COLO668 (cell line): Measurements from ENCODE around the gene OOEP.

Source experiments
- DNase-seq: peaks from one replicate; lab custom pipeline; 2025; ENCODE audit not compliant: unreplicated experiment; lab: John Stamatoyannopoulos, UW

Gene OOEP

DNA sequence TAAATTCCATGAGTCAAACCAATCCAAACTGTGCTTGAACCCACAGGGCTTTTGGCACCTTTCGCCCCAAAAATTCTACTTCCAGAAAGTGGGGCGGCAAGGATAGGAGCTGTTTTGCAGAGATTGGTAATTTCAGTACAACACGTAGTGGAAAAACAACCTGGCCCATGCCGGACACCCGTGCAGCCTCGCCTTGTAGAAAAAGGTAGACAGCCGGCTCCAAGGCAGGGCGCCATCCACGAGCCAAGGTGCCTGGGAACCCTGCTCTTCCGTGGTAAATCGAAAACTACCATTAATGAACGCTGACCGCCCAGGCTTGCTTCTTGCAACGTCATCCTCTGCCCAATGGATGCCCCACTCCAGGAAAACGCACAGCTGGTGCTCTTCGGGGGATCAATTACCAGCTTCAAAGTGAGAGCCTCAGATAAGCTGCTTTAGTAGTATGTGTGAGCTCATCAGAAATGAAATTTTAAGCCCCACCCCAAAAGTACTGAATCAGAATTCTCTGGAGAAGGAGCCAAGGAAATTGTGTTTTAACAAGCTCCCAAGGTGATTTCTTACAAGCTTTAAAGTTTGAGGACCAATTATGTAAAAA, 1.8 kb downstream of the OOEP start:
- no peak for DNase-seq

DNA sequence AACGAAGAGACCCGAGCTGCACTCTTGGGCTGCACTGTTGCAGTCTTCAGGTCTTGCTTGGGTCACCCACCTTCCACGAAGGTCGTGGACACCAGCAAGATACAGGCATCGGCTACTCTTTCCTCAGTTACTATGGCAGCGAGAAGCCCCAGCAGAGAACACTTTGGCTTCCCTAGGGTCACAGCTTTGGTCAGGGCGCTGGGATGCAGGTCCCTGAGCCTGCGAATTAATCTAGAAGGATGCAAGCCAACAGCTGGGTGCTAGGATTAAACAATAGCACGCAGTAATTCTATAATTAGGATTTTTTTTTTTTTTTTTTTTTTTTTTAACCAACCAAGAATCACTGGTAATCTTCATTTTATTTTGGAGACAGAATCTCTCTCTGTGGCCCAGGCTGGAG, 5.1 kb downstream of the OOEP start:
- no peak for DNase-seq

DNA sequence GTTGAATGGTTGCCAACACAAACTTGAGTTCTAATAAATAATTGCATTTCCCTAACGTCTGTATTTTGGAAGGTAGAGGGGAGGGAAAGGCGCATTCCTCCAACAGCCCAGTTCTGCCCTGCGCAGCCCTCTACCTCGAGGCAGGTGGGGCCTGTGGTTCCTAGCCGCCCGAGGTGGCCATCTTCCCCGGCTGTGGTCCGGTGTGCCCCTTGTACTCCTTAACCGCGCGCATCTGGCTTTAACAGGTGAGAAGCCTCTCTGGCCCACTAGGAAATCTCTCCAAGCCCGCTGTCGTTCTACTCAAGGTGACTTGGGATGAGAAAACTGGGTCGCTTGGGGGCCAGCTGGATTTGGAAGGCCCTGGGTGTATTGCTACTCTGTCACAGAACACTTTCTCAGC, 5.6 kb downstream of the OOEP start:
- DNase-seq = no peak

DNA sequence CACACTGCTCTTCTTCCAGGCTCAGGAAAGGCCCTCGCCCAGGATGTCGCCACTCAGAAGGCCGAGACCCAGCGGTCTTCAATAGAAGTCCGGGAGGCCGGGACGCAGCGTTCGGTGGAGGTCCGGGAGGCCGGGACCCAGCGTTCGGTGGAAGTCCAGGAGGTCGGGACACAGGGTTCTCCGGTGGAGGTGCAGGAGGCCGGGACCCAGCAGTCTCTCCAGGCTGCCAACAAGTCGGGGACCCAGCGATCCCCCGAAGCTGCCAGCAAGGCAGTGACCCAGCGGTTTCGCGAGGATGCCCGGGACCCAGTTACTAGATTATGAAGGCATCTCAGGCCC, 6.2 kb downstream of the OOEP start:
- DNase-seq = no peak

DNA sequence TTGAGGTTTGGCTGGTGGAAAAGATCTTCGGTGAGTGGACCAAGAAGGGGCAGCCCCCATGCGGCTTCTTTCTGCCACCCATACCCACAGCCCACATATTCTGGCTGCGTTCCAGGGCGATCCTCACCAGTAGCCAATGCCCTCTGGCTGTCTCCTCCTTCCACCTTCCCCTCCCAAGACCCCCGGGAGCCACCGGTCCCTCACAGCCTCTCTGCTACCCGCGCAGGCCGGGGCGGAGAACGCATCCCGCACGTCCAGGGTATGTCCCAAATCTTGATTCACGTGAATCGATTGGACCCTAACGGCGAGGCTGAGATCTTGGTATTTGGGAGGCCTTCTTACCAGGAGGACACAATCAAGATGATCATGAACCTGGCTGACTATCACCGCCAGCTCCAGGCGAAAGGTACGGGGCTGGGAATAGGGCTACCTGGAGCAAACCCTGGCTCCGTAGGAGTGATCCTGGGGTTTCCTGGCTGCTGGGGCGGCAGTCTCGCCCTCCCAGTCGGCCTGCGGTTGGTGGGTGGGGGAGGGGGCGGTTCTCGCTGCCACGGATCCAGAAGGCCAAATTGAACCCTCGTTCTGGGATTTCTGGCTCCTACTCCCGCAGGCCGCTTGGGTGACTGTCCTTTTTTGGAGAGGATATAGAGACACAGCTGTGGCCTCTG, 6.7 kb downstream of the OOEP start:
- DNase-seq = no peak

DNA sequence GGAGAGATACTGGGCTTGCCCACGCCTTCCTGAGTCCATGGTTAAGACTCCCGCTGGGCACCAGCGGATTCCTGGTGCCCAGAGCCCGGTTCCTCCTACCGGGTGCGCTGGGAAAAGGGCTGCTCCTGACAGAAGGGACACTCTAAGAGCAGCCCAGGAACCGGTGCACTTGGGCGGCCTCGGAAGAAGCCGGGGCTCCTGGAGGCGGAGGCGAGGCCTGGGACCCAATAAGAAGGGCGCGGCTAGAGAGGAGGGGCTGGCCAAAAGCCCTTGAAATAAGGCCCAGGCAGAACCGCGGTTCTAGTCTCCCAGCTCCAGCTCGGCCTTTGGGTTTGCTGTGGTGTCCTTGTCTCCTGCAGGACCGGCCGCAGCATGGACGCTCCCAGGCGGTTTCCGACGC, 7.3 kb downstream of the OOEP start, which contains the start of gene KHDC3L:
KHDC3L (plus strand) TSS at position 301 of the 400 bp plus-strand sequence; CDS start at position 373, 72 bp downstream.
- no peak for DNase-seq

DNA sequence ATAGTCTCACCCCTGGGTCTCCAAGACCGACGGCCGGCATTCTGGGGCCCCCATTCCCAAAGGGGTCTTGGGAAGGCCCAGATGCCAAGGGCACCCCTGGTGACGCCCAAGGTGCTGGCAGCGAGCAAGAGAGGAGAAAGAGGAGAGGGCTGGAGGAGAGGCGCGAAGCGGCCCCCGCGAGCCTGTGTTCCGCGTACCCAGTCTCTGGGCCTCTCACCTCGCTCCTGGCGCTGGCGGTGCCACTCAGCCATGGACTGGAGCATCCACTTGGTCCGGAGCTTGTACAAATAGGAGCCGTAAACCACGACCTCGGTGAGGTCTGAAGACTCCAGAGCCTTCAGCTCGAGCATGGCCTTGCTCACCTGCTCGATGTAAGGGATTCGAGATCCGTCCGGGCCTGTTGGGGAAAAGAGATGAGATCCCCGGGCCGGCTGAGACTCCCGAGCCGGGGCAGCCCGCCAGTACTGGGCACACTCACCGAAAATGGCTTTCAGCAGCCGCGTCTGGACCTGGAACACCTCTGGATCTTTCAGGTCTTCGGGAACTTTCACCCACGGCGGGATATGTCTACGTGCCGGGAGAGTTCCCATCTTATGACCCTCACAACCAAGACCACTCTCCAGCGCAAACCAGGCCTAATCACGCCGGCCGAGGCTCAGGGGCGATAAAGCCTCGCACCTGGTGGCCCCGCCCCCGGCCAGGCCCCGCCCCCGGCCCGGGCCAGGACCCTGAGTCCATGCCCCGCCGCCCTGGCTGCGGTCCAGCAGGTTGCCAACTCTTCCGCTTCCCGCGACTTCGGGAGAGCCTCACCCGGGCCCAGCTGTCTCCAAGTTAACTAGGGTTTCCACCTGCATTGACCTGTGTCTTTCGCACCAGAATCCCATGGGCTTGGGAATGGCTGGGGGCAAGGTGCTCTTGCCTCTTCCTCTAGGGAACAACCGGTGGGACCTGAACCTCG, 15.8 kb downstream of the OOEP start, which contains the start of gene DPPA5:
DPPA5 (minus strand) TSS at position 641 of the 958 bp plus-strand sequence; CDS start at position 590, 51 bp downstream.
- DNase-seq = no peak

- no peak for DNase-seq
Measured at GRCh38 chr6:73349311-73349710, 20.4 kb downstream of the OOEP start.

DNA sequence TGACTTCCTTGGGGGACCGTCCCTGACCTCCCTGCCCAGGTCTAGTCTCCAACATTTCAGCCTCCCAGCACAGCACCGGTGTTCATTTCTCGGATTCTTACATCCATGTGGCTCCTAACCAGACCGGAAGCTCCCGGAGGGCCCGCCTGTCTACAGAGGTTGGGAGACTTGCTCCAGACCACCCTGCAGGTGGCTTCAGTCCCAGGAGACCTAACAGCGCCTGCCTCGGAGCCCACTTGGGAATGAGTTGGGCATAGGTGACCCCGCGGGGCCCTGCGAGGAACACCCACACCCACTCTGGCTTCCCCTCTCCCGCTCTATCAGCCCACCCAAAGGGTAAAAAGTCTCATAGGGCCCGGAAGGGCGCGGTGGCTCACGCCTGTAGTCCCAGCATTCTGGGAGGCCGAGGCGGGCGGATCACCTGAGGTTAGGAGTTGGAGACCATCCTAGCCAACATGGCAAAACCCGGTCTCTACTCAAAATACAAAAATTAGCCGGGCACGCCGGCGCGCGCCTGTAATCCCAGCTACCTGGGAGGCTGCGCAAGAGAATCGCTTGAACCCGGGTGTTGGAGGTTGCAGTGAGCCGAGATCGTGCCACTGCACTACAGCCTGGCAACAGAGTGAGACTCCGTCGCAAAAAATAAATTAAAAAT, 21.0 kb downstream of the OOEP start:
- no peak for DNase-seq

DNA sequence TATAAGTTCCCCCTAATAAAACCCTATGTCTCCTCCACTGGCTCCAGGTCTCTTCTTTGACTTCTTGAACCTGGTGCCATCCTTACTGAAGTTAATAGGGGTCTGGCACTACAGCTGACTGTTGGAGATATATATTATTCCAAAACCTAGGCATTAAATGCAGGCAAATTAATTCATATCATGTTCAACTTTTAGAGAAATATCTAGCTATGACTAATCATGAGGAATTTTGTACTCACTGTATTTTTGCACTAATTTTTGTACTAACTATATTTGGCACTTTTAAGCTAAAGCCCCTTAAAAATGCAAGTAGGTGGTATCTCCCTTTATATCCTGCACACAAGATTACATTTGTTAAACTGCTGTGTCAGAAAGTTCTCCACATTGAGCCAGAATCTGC, 26.5 kb downstream of the OOEP start:
- no peak for DNase-seq

DNA sequence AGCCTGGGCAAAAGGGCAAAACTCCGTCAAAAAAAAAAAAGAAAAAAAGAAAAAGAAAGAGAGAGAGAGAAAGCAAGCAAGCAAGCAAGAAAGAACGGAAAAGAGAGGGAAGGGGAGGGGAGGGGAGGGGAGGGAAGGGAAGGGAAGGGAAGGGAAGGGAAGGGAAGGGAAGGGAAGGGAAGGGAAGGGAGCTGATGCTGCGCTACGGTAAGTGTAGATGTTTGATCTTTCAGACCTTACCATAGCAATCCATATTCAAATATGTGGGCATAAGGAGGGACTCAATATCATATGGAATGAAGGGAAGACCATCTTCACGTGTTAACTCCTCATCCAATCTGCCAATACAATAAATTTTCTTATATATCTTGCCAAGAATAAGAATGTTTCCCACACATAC, 27.5 kb downstream of the OOEP start:
- DNase-seq = no peak

DNA sequence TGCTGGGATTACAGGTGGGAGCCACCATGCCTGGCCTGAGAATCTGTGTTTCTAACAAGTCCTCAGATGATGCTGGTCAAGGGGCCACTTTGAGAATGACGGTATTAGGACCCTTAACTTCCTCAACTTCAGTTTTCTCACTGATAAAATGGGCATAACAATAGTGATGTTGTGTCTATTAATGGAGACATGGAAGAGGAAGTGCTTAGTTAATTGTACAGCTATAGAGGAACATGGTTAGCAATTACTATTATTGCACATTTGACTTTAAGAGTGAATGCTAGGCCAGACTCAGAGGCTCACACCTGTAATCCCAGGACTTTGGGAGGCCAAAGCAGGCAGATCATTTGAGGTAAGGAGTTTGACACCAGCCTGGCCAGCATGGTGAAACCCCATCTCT, 28.4 kb downstream of the OOEP start:
- DNase-seq = no peak

DNA sequence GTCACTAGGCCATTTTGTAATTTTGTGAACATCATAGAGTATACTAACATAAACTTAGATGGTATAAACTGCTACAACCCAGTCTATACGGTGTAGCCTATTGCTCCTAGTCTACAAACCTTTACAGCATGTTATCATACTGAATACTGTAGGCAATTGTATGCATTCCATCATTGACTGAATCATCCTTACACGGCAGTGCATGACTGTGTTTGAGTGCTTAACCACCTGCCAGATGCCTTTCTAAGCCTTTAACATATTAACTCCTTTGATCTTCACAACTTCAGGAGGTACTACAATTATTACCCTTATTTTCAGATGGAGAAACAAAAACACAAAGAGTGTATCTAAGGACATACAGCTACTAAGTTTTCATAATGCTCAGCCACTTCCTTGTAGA, 29.6 kb downstream of the OOEP start:
- no peak for DNase-seq

DNA sequence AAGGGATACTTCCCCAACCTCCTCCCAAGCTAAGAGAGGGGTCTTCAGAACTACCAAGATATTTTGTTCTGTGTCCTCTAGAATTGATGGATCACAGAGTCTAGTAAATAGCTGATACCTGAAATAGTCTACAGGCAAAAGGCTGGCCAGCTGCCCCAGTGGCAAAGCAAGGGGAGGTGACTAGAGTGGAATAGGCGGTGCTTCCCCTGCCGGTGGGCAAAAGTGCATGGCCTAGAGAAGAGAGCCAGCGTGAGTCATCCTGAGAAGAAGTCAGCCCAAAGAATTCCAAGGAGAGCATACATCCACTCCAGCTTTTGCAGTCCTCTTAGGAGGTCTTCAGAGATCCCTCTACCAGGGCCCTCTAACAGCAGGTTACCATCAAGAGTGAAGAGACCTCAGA, 30.4 kb downstream of the OOEP start:
- DNase-seq = no peak

- DNase-seq = no peak
Measured at GRCh38 chr6:73329201-73329600, 40.5 kb downstream of the OOEP start.

DNA sequence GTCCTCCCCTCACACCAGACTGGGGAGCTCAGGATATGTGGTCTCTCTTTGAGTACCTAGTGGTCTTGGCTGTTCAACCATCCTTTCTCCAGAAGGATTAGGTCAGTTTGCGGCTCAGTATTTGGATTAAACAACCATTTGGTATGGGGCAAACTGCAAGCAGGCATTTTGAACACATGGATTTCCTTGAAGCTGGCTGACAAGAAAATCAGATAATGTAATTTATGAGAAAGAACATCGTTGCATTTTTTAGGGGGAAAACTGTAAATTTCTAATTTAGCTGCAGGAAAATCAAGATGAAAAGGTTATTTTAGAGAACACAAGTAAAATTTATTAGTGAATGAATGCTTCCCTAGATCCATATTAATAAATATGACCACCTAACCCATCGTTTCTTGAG, 40.9 kb downstream of the OOEP start:
- no peak for DNase-seq

DNA sequence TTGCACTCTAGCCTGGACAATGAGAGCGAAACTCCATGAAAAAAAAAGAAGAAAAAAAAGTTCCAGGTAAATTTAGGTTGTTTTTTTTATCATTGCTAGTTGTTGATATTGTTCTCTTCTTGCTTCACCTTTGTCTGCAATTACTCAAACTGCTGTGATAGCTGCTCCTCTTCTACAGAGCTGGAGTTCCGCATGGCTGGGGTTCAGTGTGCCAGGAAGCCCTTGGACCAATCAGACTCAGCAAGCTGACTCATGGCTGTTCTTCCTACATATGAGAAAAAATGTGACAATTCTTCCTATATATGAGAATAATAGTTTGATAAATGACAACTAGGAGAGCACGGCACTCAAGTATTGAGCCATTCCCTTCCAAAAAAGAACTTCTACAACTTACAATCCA, 44.0 kb downstream of the OOEP start:
- DNase-seq = no peak

DNA sequence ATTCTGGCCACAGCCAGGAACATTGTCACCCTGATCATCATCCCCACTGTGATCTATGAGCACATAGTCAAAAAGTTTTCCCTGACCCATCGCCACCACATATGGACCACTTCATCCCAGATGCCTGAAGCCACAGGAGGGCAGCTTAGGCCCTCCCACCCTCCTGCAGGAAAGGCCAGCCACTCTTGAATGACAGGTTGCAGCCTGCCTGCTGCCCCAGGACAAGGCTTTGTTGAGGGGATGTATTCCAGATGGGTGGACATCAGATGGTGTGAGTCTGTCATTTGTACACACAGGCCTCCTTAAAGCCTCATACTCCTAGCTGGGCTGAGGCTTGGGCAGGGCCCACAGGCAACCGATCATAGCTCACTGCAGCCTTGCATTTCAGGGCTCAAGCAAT, 46.4 kb downstream of the OOEP start:
- no peak for DNase-seq
